Endothelial cell of umbilical vein (primary cell): ENCODE results near the gene CROCC2. TPM values are rescaled to one million over a fixed set of nuclear protein-coding genes. Genes with fewer than 3 reads are reported as not detected.

Experiments used
- BruUV-seq: library from RNA; stranded (reverse); fragments of 400-500 nt; replicated peaks from 2 replicates; lab custom pipeline; 2021; lab: Mats Ljungman, UMichigan
- CTCF ChIA-PET: fragments of 300-600, 350-600 bp; sonication (Branson Sonifier 250); formaldehyde crosslinking; loops from one replicate; lab custom pipeline; 2021; ENCODE audit warnings: antibody characterized with exemption, inconsistent platforms; lab: Charles Lee
- POLR2A ChIA-PET: fragments of 300-600, 350-600 bp; sonication (Branson Sonifier 250); formaldehyde crosslinking; loops from one replicate; lab custom pipeline; 2021; ENCODE audit warnings: antibody characterized with exemption, inconsistent platforms; lab: Charles Lee
- DNase-seq: peaks from one replicate; pipeline ENCODE4 v3.0.0-alpha.2; 2011; ENCODE audit warnings: low read depth, low spot score
- FAIRE-seq: peaks from 2 replicates; lab custom pipeline; 2011; peaks lifted over from hg19 to GRCh38; lab: Jason Lieb, UNC
- H2AFZ ChIP-seq: 2 replicates; pipeline ENCODE4 v1.6.0; 2012; ENCODE audit warnings: low read depth, low read length, control low read depth, inconsistent platforms
- H3K27ac ChIP-seq: 2 replicates; pipeline ENCODE4 v1.5.1; 2011; ENCODE audit warnings: low read depth, mild to moderate bottlenecking, control low read depth, low read length, moderate library complexity; ENCODE audit not compliant: insufficient read depth
- H3K27me3 ChIP-seq, 2 experiments: 2 replicates each; pipeline versions ENCODE4 v1.6.0 to v1.6.1; 2011; ENCODE audit warnings: low read length in 2 of 2, mixed read lengths in 1 of 2; ENCODE audit not compliant: control insufficient read depth in 2 of 2, insufficient read depth in 2 of 2
- H3K36me3 ChIP-seq, 2 experiments: 2 replicates in 1 of 2; 3 replicates in 1 of 2; pipeline ENCODE4 v1.5.1; 2011; ENCODE audit warnings: low read length in 2 of 2, mild to moderate bottlenecking in 1 of 2, moderate library complexity in 1 of 2; ENCODE audit not compliant: control insufficient read depth in 2 of 2, insufficient read depth in 2 of 2; ENCODE audit errors: extremely low read depth in 1 of 2
- H3K4me1 ChIP-seq: 3 replicates; pipeline ENCODE4 v1.5.1; 2011; ENCODE audit warnings: mild to moderate bottlenecking, low read length; ENCODE audit not compliant: control insufficient read depth, insufficient read depth; ENCODE audit errors: extremely low read depth
- H3K4me2 ChIP-seq: 2 replicates; pipeline ENCODE4 v1.6.1; 2011; ENCODE audit warnings: low read length, control low read depth, mixed read lengths; ENCODE audit not compliant: insufficient read depth
- H3K4me3 ChIP-seq, 3 experiments: fragments of 200-600 bp in 1 of 3; sonication (generic), shearing (Covaris generic) in 1 of 3; replicated peaks in 1 of 3; 2 replicates each; pipeline ENCODE4 v1.5.1; 2011 to 2016; ENCODE audit warnings: control low read depth in 3 of 3, low read length in 3 of 3, mild to moderate bottlenecking in 2 of 3, inconsistent platforms in 1 of 3, low read depth in 1 of 3, moderate library complexity in 1 of 3; ENCODE audit not compliant: insufficient read depth in 1 of 3
- H3K79me2 ChIP-seq: 2 replicates; pipeline ENCODE4 v1.6.0; 2012; ENCODE audit warnings: low read length, inconsistent platforms; ENCODE audit not compliant: control insufficient read depth, insufficient read depth
- H3K9ac ChIP-seq: replicated peaks from 2 replicates; pipeline ENCODE3; 2011; ENCODE audit warnings: low read length, control low read depth; ENCODE audit not compliant: insufficient read depth; ENCODE audit errors: extremely low read depth
- H3K9me1 ChIP-seq: replicated peaks from 3 replicates; pipeline ENCODE4 v1.6.0; 2011; ENCODE audit warnings: mild to moderate bottlenecking, low read length; ENCODE audit not compliant: control insufficient read depth, insufficient read depth; ENCODE audit errors: extremely low read depth
- H3K9me3 ChIP-seq: replicated peaks from 2 replicates; pipeline ENCODE4 v1.5.1; 2012; ENCODE audit warnings: low read length, inconsistent platforms; ENCODE audit not compliant: control insufficient read depth, insufficient read depth
- H4K20me1 ChIP-seq: replicated peaks from 2 replicates; pipeline ENCODE3; 2011; ENCODE audit warnings: mild to moderate bottlenecking, low read length; ENCODE audit not compliant: control insufficient read depth, insufficient read depth; ENCODE audit errors: extremely low read depth
- CTCF ChIP-seq, 2 donors: IDR thresholded peaks; 1 replicate in 1 of 2; 2 replicates in 1 of 2; pipeline ENCODE4 v1.5.1; 2011; ENCODE audit warnings: low read length in 2 of 2, mild to moderate bottlenecking in 2 of 2, moderate library complexity in 2 of 2, control low read depth in 1 of 2, inconsistent platforms in 1 of 2, low read depth in 1 of 2; ENCODE audit not compliant: insufficient read depth in 1 of 2; ENCODE audit errors: extremely low read depth in 1 of 2
- EZH2 ChIP-seq: IDR thresholded peaks from 2 replicates; pipeline ENCODE4 v1.6.1; 2012; ENCODE audit warnings: borderline replicate concordance, low read depth, mild to moderate bottlenecking, moderate library complexity, low read length, inconsistent platforms; ENCODE audit not compliant: severe bottlenecking
- FOS ChIP-seq: IDR thresholded peaks from 2 replicates; pipeline ENCODE4 v1.6.1; 2011; ENCODE audit warnings: mild to moderate bottlenecking, low read length, moderate library complexity, borderline replicate concordance; ENCODE audit not compliant: insufficient read depth
- GATA2 ChIP-seq: IDR thresholded peaks from 2 replicates; pipeline ENCODE4 v1.7.0; 2011; ENCODE audit warnings: low read depth, mild to moderate bottlenecking, moderate library complexity, mixed read lengths, low read length; ENCODE audit not compliant: insufficient read length, insufficient read depth
- POLR2AphosphoS5 ChIP-seq: IDR thresholded peaks from 2 replicates; pipeline ENCODE4 v1.6.1; 2012; ENCODE audit warnings: low read depth, mild to moderate bottlenecking, control low read depth, low read length, moderate library complexity; ENCODE audit not compliant: insufficient read depth
- dilution Hi-C: fragments of 300-500 bp; cut with MboI; formaldehyde crosslinking; loops from one replicate; pipeline ENCODE4 v1.15.0; 2019; ENCODE audit warnings: low sequenced_read_pairs; ENCODE audit not compliant: extremely low pct_ligation_motif_present
- intact Hi-C: fragments of 100-400 bp; cut with micrococcal nuclease; formaldehyde crosslinking; loops from one replicate; pipeline ENCODE4 v1.10.0; 2022
- polyA plus RNA-seq, 4 experiments: library from polyadenylated mRNA; depleted of rRNA in 3 of 4; stranded (reverse) in 3 of 4; unstranded in 1 of 4; fragments of >200 nt; gene quantifications; 2 replicates each; pipeline versions ENCODE4 v1.2.1 to v1.2.3, GENCODE V29; 2011 to 2012; ENCODE audit warnings: missing spikeins in 1 of 4
- total RNA-seq: library from RNA; stranded (reverse); gene quantifications from 2 replicates; pipeline ENCODE4 v1.2.3, GENCODE V29; 2021
- TF ChIP-seq, protein P1 (sequence below): IDR thresholded peaks from 2 replicates; pipeline ENCODE4 v1.6.1; 2011; ENCODE audit not compliant: insufficient read depth, insufficient read length

The CROCC2 gene
- total and polyA plus RNA-seq, 2 donors (not counting 3 experiments of a cell fraction or from before 2014, with no cell fraction given) = not detected

- ChIA-PET CTCF (interaction anchor here (1.5 to 1.9 kb wide), 2 partner anchors 11 to 59 kb away, joined by 4 to 10 read pairs; no protein-coding TSS in a partner anchor), POLR2A (no interaction called here)
- Histone ChIP-seq H3K9me1 (no peaks in the 10 kb centered on the region), H3K36me3 (no peaks in the 10 kb centered on the region), H3K79me2 (no peaks in the 10 kb centered on the region), H3K27ac (no peak overlapping the region), H3K4me2 (no peak overlapping the region), H2AFZ (no peak overlapping the region), H3K9ac (no peak overlapping the region), H3K9me3 (no peaks in the 10 kb centered on the region), H4K20me1 (no peaks in the 10 kb centered on the region), H3K4me1 (no peaks in the 10 kb centered on the region), H3K27me3 (peaks cover 2 to 8% of the 10 kb centered on the region in 2 experiments), H3K4me3 (no peak overlapping the region)
- DNase-seq (no peak), FAIRE-seq (no peak)
- intact Hi-C loops (no loop called here), dilution Hi-C loops (no loop called here)
- no TSS peak for BruUV-seq
- TF ChIP-seq CTCF (IDR thresholded peaks at IDR 0.05; ENCODE audit: extremely low read depth in 1 of 2, insufficient read depth in 1 of 2, low read depth in 1 of 2, low read length in 2 of 2) = no peak
- TF ChIP-seq, protein P1, sequence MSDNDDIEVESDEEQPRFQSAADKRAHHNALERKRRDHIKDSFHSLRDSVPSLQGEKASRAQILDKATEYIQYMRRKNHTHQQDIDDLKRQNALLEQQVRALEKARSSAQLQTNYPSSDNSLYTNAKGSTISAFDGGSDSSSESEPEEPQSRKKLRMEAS = no peak
Observed at GRCh38 chr2:240972201-240972600, 66.1 kb downstream of the CROCC2 start.

GRCh38 chr2:240972636-240973521, 66.7 kb downstream of the CROCC2 start:
- Histone ChIP-seq H3K4me2 (no peak overlapping the region), H3K4me3 (no peak overlapping the region), H3K27ac (no peak overlapping the region), H3K27me3 (peaks cover 2 to 8% of the 10 kb centered on the region in 2 experiments), H2AFZ (no peak overlapping the region), H3K9me1 (no peaks in the 10 kb centered on the region), H4K20me1 (no peaks in the 10 kb centered on the region), H3K9ac (no peak overlapping the region), H3K4me1 (no peaks in the 10 kb centered on the region), H3K79me2 (no peaks in the 10 kb centered on the region), H3K36me3 (no peaks in the 10 kb centered on the region), H3K9me3 (no peaks in the 10 kb centered on the region)
- DNase-seq (no peak), FAIRE-seq (no peak)
- ChIA-PET POLR2A (no interaction called here), CTCF (interaction anchor here (1.5 to 1.9 kb wide), 2 partner anchors 11 to 59 kb away, joined by 4 to 10 read pairs; no protein-coding TSS in a partner anchor)
- intact Hi-C loops = no loop called here
- TF ChIP-seq GATA2 (no peak), EZH2 (no peak), FOS (no peak), POLR2AphosphoS5 (no peak)
- TF ChIP-seq, protein P1 = no peak
- dilution Hi-C loops = no loop called here
- BruUV-seq = no TSS peak
